ENCODE results near the gene PGM2.

The PGM2 gene

DNA sequence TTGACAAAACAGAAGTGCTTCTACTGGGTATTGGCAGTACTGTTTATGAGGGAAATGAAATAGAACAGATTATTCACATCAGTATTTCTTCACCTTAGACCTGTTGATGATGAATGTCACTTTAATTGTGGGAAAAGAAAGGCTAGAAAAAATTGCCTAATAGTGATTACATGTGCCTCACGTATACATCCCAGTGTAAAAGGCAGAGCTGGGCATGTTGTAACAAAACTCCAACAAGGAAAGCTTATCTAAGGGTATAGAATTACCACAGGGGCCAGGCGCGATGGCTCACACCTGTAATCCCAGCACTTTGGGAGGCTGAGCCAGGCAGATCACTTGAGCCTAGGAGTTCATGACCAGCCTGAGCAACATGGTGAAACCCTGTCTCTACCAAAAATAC lies 4.2 kb downstream of the PGM2 start:
- H3K4me3 ChIP-seq (replicated peaks; ENCODE audit: low read depth, low read length): no peak overlapping the region
- no peak for DNase-seq (ENCODE audit: low read depth)
- TF ChIP-seq CTCF (IDR thresholded peaks at IDR 0.05; ENCODE audit: low read length, missing control alignments): no peak

- no peak for TF ChIP-seq CTCF (IDR thresholded peaks at IDR 0.05; ENCODE audit: low read length, missing control alignments)
- no peak overlapping the region for H3K4me3 ChIP-seq (replicated peaks; ENCODE audit: low read depth, low read length)
- DNase-seq (ENCODE audit: low read depth): no peak
Measured at GRCh38 chr4:37835031-37835430, 8.5 kb downstream of the PGM2 start.

- no peak for DNase-seq (ENCODE audit: low read depth)
- H3K4me3 ChIP-seq (replicated peaks; ENCODE audit: low read depth, low read length): no peak overlapping the region
- no peak for TF ChIP-seq CTCF (IDR thresholded peaks at IDR 0.05; ENCODE audit: low read length, missing control alignments)
Measured at GRCh38 chr4:37835806-37836205, 9.3 kb downstream of the PGM2 start.

- TF ChIP-seq CTCF (IDR thresholded peaks at IDR 0.05; ENCODE audit: low read length, missing control alignments): no peak
- no peak for DNase-seq (ENCODE audit: low read depth)
- H3K4me3 ChIP-seq (replicated peaks; ENCODE audit: low read depth, low read length): no peak overlapping the region
Measured at GRCh38 chr4:37836274-37836673, 9.8 kb downstream of the PGM2 start.

- peak; percentile 18 for DNase-seq (ENCODE audit: low read depth)
- no peak overlapping the region for H3K4me3 ChIP-seq (replicated peaks; ENCODE audit: low read depth, low read length)
- no peak for TF ChIP-seq CTCF (IDR thresholded peaks at IDR 0.05; ENCODE audit: low read length, missing control alignments)
Measured at GRCh38 chr4:37836838-37837440, 10.5 kb downstream of the PGM2 start.

DNA sequence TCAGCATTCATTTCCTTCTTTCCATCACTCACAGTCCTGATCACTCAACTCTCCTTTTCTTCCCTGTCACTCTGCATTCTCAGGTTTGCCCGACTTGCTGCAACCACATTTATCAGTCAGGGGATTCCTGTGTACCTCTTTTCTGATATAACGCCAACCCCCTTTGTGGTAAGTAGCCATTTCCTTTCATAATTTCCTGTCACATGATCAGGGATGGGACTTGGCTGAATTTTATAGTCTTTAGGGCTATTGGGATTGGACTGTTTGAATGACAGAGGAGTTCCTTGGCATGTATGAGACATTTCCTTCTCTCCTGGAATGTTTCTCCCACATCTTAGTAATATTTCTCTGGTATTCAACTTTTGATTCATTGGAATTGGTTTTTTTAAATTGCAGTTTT lies 11.0 kb downstream of the PGM2 start:
- peak; percentile 95 for DNase-seq (ENCODE audit: low read depth)
- no peak overlapping the region for H3K4me3 ChIP-seq (replicated peaks; ENCODE audit: low read depth, low read length)
- TF ChIP-seq CTCF (IDR thresholded peaks at IDR 0.05; ENCODE audit: low read length, missing control alignments): no peak

GRCh38 chr4:37839426-37839825 lies 12.9 kb downstream of the PGM2 start:
- no peak overlapping the region for H3K4me3 ChIP-seq (replicated peaks; ENCODE audit: low read depth, low read length)
- DNase-seq (ENCODE audit: low read depth): no peak

More at GRCh38 chr4:37839426-37839825, 12.9 kb downstream of the PGM2 start:
- no peak for TF ChIP-seq CTCF (IDR thresholded peaks at IDR 0.05; ENCODE audit: low read length, missing control alignments)
